ENCODE results near the gene KIAA1549. TPM values are rescaled to one million over a fixed set of nuclear protein-coding genes. Genes with fewer than 3 reads are reported as not detected.

KIAA1549 gene
- total RNA-seq, 1 experiment from 2014 or later, result 19.9 TPM

- DNase-seq, result no peak
- Mint-ChIP-seq H3K27me3 (ENCODE audit: insufficient read depth, unreplicated experiment) (no peaks in the 10 kb centered on the region), H3K27ac (ENCODE audit: unreplicated experiment) (no peak overlapping the region), H3K36me3 (ENCODE audit: insufficient read depth, unreplicated experiment) (peaks cover 33% of the 10 kb centered on the region), H3K4me1 (ENCODE audit: low read depth, unreplicated experiment) (no peaks in the 10 kb centered on the region), H3K9me3 (ENCODE audit: unreplicated experiment) (no peaks in the 10 kb centered on the region), H3K4me3 (ENCODE audit: unreplicated experiment) (no peak overlapping the region)
- Histone ChIP-seq H3K4me3 (ENCODE audit: low read depth, low read length) (no peak overlapping the region), H3K9me3 (no peaks in the 10 kb centered on the region), H3K36me3 (ENCODE audit: control insufficient read depth, insufficient read depth, low read length) (no peaks in the 10 kb centered on the region), H3K4me1 (no peaks in the 10 kb centered on the region), H3K27me3 (replicated peaks; ENCODE audit: control insufficient read depth, insufficient read depth, low read length) (no peaks in the 10 kb centered on the region)
- intact Hi-C loops (cut with micrococcal nuclease; ENCODE audit: unreplicated experiment), result no loop called here
- no TSS peak for BruUV-seq (replicated peaks)
- POLR2A ChIA-PET, result no interaction called here
- TF ChIP-seq CTCF (IDR thresholded peaks at IDR 0.05; ENCODE audit: insufficient read depth in 1 of 2, low read depth in 1 of 2, low read length in 1 of 2, severe bottlenecking in 1 of 2, unreplicated experiment in 1 of 2), result no peak
- CTCF ChIA-PET, result no interaction called here
These were observed 123.5 kb downstream of the KIAA1549 start for GRCh38 chr7:138857728-138858127.

- no peak overlapping the region for H3K27ac Mint-ChIP-seq (ENCODE audit: unreplicated experiment)
- intact Hi-C loops (cut with micrococcal nuclease; ENCODE audit: unreplicated experiment), result no loop called here
- no peaks in the 10 kb centered on the region for H3K36me3 ChIP-seq (ENCODE audit: control insufficient read depth, insufficient read depth, low read length)
- BruUV-seq (replicated peaks), result no TSS peak
- no peaks in the 10 kb centered on the region for H3K27me3 ChIP-seq (replicated peaks; ENCODE audit: control insufficient read depth, insufficient read depth, low read length)
- H3K4me3 ChIP-seq (ENCODE audit: low read depth, low read length), result no peak overlapping the region
- H3K4me1 Mint-ChIP-seq (ENCODE audit: low read depth, unreplicated experiment), result no peaks in the 10 kb centered on the region
- POLR2A ChIA-PET, result no interaction called here
- H3K27me3 Mint-ChIP-seq (ENCODE audit: insufficient read depth, unreplicated experiment), result no peaks in the 10 kb centered on the region
- no peak overlapping the region for H3K4me3 Mint-ChIP-seq (ENCODE audit: unreplicated experiment)
- H3K9me3 Mint-ChIP-seq (ENCODE audit: unreplicated experiment), result no peaks in the 10 kb centered on the region
- no peaks in the 10 kb centered on the region for H3K4me1 ChIP-seq
- DNase-seq, result no peak
- no peaks in the 10 kb centered on the region for H3K9me3 ChIP-seq
- TF ChIP-seq CTCF (IDR thresholded peaks at IDR 0.05; ENCODE audit: insufficient read depth in 1 of 2, low read depth in 1 of 2, low read length in 1 of 2, severe bottlenecking in 1 of 2, unreplicated experiment in 1 of 2), result no peak
- H3K36me3 Mint-ChIP-seq (ENCODE audit: insufficient read depth, unreplicated experiment), result peaks cover 34% of the 10 kb centered on the region
- CTCF ChIA-PET, result no interaction called here
These were observed 127.0 kb downstream of the KIAA1549 start for GRCh38 chr7:138854115-138854645.

- H3K27me3 Mint-ChIP-seq (ENCODE audit: insufficient read depth, unreplicated experiment), result no peaks in the 10 kb centered on the region
- Histone ChIP-seq H3K4me1 (no peaks in the 10 kb centered on the region), H3K27me3 (replicated peaks; ENCODE audit: control insufficient read depth, insufficient read depth, low read length) (no peaks in the 10 kb centered on the region), H3K4me3 (ENCODE audit: low read depth, low read length) (no peak overlapping the region), H3K9me3 (no peaks in the 10 kb centered on the region), H3K36me3 (ENCODE audit: control insufficient read depth, insufficient read depth, low read length) (no peaks in the 10 kb centered on the region)
- H3K36me3 Mint-ChIP-seq (ENCODE audit: insufficient read depth, unreplicated experiment), result peaks cover 36% of the 10 kb centered on the region
- intact Hi-C loops (cut with micrococcal nuclease; ENCODE audit: unreplicated experiment), result no loop called here
- no TSS peak for BruUV-seq (replicated peaks)
- no peak overlapping the region for H3K27ac Mint-ChIP-seq (ENCODE audit: unreplicated experiment)
- ChIA-PET POLR2A (no interaction called here), CTCF (no interaction called here)
- H3K4me3 Mint-ChIP-seq (ENCODE audit: unreplicated experiment), result no peak overlapping the region
- no peaks in the 10 kb centered on the region for H3K9me3 Mint-ChIP-seq (ENCODE audit: unreplicated experiment)
- no peak for DNase-seq
- H3K4me1 Mint-ChIP-seq (ENCODE audit: low read depth, unreplicated experiment), result no peaks in the 10 kb centered on the region
- TF ChIP-seq CTCF (IDR thresholded peaks at IDR 0.05; ENCODE audit: insufficient read depth in 1 of 2, low read depth in 1 of 2, low read length in 1 of 2, severe bottlenecking in 1 of 2, unreplicated experiment in 1 of 2), result no peak
These were observed 127.7 kb downstream of the KIAA1549 start for GRCh38 chr7:138853448-138853847.

Measured in Caco-2 (cell line).